NCI-H2107 treated with DMSO at 0.1 percent for 48 hours (cell line): ENCODE measurements around the gene AP3D1.

ENCODE experiments used
- DNase-seq: peaks from one replicate; lab custom pipeline; 2025; ENCODE audit not compliant: unreplicated experiment; lab: John Stamatoyannopoulos, UW

The AP3D1 gene

GRCh38 chr19:2181633-2181997 is 30.2 kb upstream of the AP3D1 start:
- DNase-seq = no peak

DNA sequence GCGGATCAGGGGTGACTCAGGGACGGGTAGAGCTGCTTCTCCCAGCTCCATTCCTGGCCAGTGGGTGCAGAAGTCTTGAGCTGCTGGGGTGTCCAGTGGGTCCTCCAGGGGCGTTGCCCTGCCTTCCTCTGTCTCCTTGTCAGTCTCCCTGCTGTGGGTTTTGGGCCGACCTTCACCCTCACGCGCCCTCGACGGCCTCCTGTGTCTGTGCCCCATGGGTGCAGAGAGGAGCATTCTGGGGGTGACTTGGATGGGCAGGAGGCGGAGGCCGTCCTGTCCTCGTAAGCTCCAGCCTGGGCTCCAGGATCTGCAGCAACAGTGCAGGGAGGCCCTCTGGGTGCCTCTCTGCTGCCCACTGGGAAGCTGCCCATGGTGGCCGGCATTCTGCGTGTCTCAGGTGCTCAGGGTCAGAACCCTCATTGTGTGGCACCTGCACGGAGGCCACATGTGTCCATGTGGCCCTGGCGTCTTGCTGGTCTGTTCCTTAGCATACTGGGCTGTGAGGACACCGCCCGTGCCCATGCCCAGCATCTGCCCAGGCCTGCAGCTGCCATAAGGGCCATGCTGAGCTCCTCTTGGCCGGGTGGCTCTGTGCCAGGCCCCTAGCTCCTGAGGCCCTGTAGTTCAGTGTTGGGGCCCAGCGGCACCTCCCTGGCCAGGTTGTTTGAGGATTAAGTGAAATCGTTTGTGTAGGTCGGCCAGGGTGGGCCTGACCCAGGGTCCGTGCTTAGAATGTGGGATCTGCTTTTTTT is 29.7 kb upstream of the AP3D1 start:
- no peak for DNase-seq

DNA sequence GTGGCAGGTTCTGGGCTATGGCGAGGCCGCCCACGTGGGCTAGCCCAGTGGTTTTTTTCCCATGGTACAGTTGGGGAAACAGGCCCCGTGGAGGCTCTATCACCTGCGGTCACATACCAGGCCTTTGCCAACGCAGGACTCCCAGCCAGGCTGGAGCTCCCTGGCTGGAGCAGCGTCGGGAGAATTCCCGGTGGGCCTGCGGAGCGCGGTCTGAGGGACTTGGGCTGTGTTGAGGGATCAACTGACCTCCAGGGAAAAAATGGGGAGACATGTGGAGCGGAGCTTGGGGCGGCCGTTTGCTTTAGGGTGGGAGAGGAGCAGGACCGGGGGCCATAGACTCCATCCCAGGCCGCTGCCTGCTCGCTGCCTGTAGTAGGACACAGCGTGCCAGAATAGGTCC is 28.7 kb upstream of the AP3D1 start:
- no peak for DNase-seq

GRCh38 chr19:2179095-2179494 is 27.7 kb upstream of the AP3D1 start:
- no peak for DNase-seq

DNA sequence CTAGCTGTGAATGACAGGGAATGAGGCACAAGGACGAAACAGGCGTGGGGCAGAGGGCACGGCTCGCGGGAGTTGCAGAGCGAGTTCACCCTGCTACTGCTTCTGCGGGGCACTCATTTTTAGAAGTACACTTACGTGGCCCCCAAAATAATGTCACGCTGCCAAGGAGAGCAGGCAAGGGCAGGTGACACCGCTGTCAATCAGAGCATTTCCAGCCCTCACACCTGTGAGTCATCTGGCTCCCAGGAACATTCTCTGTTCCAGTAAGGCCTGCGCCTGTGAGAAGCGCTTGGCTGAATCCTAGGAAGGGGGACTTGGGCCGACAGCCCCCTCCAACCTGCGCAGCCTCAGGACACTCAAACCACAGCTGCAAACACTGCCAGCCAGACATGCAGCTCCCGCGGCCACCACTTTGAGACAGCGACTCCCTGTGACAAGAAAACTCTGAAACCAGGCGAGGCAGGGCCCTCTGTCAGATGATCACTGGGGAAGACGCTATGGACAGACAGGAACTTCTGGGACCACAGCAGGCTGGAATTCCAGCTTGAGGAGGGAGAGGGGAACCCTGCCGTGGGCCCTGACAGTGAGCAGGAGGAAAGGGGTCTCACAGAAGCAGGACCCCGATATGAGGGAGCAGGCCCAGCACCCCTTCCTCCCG is 25.1 kb upstream of the AP3D1 start:
- no peak for DNase-seq

- no peak for DNase-seq
These were observed 24.4 kb upstream of the AP3D1 start for GRCh38 chr19:2175742-2176141.

DNA sequence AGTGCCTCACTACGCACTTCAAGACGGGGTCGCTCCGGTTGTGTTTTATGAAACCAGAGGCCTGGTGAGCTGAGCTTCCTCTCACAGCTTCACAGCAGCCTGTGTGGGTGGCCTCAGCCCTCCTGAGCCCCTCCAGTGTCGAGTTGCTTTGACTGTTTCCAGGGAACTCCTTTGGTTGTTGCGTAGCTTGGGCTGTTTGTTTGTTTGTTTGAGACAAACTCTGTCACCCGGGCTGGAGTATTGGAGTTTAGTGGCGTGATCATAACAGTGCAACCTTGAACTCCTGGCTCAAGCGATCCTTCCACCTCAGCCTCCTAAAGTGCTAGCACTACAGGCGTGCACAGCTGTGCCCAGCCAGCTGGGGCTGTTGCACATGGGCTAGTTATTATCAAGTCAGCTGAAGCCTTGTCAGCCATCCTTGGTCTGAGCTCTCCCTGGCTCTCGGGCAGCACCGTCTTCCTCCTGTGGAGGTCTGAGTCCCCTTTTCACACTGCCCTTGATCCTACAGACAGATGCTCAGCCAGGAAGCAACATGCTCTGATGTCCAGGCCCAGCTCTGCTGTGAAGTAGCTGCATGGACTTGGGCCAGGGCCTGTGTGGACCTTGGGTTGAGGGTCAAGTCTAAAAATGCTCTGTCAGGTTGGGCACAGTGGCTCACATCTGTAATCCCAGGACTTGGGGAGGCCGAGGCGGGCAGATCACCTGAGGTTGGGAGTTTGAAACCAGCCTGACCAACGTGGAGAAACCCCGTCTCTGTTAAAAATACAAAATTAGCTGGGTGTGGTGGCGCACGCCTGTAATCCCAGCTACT is 22.6 kb upstream of the AP3D1 start:
- DNase-seq = no peak

DNA sequence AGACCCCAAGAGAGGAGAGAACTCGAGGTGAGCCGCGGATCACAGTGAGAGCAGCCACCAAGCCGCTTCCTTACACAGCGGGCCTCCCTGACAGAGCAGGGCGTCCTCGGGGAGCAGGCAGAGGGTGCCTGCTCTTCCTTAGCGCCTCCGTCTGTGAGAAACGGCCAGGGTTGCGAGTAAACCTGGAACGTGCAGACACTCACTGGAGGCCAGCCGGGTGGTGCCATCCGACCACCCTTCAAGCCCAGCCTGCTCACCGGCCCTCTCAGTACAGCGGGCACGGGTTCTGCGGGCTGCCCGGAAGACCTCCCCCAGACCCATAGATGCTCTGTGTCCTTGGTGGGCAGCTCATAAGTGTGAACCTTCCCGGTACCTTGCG is 22.0 kb upstream of the AP3D1 start:
- no peak for DNase-seq

DNA sequence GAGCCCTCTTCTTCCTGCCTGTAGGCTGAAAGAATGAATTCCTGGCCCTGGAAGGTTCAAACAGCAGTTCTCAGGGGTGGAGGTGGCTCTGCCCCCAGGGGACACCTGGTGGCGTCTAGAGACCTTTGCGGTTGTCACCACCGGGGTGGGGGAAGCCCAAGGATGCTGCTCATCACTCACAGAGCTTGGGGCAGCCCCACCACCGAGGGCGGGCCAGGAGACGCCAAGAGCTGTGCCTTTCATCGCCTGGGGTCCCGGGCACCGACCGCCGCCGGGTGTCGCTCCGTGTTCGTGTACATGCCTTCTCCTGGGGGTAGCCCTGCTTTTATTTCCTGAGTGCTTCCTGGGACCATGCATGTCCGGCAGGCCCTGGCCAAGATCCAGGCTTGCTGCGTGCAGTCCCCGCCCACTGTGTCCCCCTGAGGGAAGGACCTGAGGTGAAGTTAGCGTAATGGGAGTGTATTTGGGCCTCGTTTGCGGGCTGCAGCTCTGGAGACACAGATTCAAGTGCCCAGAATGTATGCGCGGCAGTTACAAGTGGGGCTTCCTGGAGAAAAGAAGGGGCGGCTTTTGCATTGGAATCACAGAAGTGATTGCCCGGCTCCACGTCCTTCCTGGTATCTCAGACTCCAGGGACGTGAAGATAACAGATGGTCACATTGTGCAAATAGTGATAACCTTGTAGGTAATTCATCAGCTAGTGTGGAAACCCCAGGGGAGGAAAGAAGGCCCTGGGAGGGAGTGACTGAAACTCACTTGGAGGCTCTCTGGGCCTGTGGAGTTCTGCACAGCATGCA is 20.2 kb upstream of the AP3D1 start:
- DNase-seq = peak; percentile 35

DNA sequence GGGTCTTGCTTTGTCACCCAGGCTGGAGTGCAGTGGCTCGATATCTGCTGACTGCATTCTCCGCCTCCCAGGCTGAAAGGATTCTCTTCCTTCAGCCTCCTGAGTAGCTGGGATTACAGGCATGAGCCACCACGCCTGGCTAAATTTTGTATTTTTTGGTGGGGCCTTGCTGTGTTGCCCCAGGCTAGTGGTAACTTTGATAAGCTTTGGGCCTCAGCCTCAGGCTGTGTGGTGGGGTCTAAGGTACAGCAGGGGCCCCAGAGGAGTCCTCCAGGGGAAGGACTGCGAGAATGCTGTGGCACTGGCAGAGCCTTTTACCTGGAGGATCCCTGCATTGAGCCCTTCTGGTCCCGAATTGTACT is 19.6 kb upstream of the AP3D1 start:
- DNase-seq = no peak

- DNase-seq = no peak
These were observed 18.9 kb upstream of the AP3D1 start for GRCh38 chr19:2170219-2170618.

- DNase-seq = no peak
These were observed 17.5 kb upstream of the AP3D1 start for GRCh38 chr19:2168619-2169424.

DNA sequence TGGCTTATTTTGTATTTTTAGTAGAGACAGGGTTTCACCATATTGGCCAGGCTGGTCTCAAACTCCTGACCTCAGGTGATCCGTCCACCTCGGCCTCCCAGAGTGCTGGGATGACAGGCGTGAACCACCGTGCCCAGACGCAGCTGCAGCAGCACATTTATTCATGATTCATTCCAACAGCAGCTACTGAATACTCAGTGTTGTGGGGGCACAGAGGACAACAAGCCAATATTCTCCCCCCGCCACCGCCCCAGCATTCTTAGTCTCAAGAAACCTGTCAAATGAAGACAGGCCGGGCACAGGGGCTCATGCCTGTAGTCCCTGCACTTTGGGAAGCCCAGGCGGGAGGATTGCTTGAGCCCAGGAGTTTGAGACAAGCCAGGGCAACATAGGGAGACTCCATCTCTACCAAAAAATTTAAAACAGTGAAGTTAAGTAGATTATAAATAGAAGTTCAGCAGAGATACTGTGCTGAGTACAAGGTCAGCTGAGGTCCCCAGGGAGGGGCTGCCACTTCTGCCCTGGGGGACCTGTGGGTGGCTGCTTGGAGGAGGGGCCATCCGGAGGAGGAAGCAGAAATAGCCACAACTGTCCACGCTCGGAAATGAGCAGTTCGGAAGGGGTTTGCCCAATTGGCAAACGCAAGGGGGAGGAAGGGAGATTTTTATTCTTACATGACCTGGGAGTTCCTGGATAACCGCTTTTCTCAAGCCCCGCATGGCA is 16.7 kb upstream of the AP3D1 start:
- DNase-seq = no peak

GRCh38 chr19:2166741-2167738 is 15.7 kb upstream of the AP3D1 start:
- no peak for DNase-seq

DNA sequence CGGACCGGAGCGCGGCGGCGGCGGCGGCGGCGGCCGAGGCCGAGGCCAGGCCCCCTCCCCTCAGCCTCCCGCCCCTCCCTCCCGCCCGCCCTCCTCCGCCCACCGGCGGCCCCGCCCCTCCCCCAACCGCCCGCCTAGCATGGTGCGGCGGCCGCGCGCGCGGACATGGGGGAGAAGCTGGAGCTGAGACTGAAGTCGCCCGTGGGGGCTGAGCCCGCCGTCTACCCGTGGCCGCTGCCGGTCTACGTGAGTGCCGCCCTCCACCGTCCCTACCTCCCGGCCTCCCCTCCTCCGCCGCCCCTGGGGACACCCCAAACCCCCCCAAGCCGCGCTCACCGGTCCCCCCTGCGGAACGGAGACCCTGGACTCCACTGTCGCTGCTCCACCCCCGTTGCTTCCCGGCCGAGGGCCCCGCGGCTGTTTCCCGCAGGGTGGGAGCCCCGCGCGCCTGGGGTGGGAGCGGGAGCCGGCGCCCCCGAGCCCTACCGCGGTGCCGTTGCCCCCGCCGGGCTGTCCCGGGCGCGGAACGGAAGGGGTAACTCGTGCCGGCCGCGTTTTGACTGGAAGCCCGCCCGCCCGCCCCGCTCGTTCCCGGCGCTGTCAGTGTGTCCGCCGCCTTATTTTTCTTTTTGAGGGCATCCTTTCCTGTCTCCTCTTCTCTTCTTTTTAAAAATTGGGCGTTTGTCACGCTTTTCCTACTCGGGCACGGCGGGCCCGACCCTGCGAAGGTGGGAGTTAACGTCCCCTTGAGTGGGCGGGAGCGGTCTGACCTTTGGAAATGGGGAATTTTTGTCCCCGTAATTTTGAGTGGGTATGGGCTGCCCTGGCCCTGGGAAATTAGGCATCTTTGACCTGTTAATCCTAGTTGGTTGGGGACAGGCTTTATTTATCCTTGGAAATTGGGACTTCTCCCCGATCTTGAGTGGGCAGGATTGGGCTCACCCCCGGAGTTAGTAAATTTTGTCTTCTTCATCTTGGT is 12.9 kb upstream of the AP3D1 start:
- DNase-seq = no peak

DNA sequence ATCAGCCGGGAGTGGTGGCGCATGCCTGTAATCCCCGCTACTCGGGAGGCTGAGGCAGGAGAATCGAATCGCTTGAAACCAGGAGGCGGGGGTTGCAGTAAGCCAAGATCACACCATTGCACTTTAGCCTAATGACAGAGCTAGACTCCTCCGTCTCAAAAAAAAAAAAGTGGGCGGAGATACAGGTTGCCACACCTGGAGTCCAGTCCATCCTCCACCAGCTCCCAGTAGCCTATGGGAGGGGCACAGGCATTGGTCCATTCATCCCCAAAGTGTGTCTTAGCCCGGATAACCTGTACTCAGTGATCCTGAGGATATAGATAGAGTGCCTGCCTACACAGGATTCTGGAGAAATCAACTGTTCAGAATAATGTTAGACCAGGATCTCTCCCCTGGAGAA is 9.0 kb upstream of the AP3D1 start:
- DNase-seq = no peak

DNA sequence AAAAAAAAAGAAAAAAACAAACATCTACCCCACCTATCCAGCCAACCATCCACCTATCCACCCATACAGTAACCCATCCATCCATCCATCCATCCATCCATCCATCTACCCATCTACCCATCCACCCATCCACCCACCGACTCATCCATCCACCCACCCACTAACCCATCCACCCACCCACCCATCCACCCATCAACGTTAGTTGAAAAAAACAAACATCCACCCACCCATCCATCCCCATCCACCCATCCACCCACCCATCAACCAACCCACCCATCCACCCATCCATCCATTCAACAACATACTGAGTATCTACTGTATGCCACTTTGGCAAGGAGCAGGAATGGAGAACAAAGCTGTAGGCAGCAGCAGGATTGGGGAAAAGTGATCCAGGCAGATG is 6.1 kb upstream of the AP3D1 start:
- DNase-seq = no peak
